ENCODE results near the gene TOMM34.

TOMM34 gene

GRCh38 chr20:44928595-44928994 is 31.6 kb downstream of the TOMM34 start:
- no peak for DNase-seq

GRCh38 chr20:44924541-44924940 is 35.7 kb downstream of the TOMM34 start:
- DNase-seq = no peak

- no peak for DNase-seq
Measured at GRCh38 chr20:44921447-44921846, 38.8 kb downstream of the TOMM34 start.

- no peak for DNase-seq
Measured at GRCh38 chr20:44918761-44919160, 41.4 kb downstream of the TOMM34 start.

GRCh38 chr20:44918342-44918741 is 41.9 kb downstream of the TOMM34 start:
- DNase-seq = no peak

- no peak for DNase-seq
Measured at GRCh38 chr20:44917399-44917798, 42.8 kb downstream of the TOMM34 start.

- no peak for DNase-seq
Measured at GRCh38 chr20:44916586-44916985, 43.6 kb downstream of the TOMM34 start.

- no peak for DNase-seq
Measured at GRCh38 chr20:44914924-44915323, 45.3 kb downstream of the TOMM34 start.

- DNase-seq = no peak
Measured at GRCh38 chr20:44912189-44912588, 48.0 kb downstream of the TOMM34 start.

GRCh38 chr20:44911264-44911921 is 48.8 kb downstream of the TOMM34 start:
- DNase-seq = peak; percentile 73

GRCh38 chr20:44910690-44911262 is 49.4 kb downstream of the TOMM34 start:
- no peak for DNase-seq

- peak; percentile 88 for DNase-seq
Measured at GRCh38 chr20:44909872-44910689, 50.1 kb downstream of the TOMM34 start, which contains the start of gene PABPC1L. Gene PABPC1L (plus strand): TSS chr20:44910060. CDS start chr20:44910144, 84 bp downstream.

GRCh38 chr20:44908987-44909871 is 51.0 kb downstream of the TOMM34 start:
- no peak for DNase-seq

- no peak for DNase-seq
Measured at GRCh38 chr20:44904377-44904776, 55.8 kb downstream of the TOMM34 start.

- no peak for DNase-seq
Measured at GRCh38 chr20:44901974-44902373, 58.2 kb downstream of the TOMM34 start.

GRCh38 chr20:44900231-44900854 is 59.9 kb downstream of the TOMM34 start:
- DNase-seq = no peak

- no peak for DNase-seq
Measured at GRCh38 chr20:44897133-44897532, 63.1 kb downstream of the TOMM34 start.

GRCh38 chr20:44896583-44896982 is 63.6 kb downstream of the TOMM34 start:
- DNase-seq = no peak

- DNase-seq = no peak
Measured at GRCh38 chr20:44894959-44895358, 65.2 kb downstream of the TOMM34 start.
